GM19099 (cell line): ENCODE measurements around the gene SLIRP.
A peak's percentile ranks its signal among the peaks of the same experiment; 100 is the strongest.

Experiments used
- POLR2A ChIP-seq: IDR thresholded peaks from 3 replicates; pipeline ENCODE4 v1.6.1; 2011; ENCODE audit warnings: low read depth; ENCODE audit not compliant: insufficient read length; ENCODE audit errors: extremely low read depth

SLIRP gene

DNA sequence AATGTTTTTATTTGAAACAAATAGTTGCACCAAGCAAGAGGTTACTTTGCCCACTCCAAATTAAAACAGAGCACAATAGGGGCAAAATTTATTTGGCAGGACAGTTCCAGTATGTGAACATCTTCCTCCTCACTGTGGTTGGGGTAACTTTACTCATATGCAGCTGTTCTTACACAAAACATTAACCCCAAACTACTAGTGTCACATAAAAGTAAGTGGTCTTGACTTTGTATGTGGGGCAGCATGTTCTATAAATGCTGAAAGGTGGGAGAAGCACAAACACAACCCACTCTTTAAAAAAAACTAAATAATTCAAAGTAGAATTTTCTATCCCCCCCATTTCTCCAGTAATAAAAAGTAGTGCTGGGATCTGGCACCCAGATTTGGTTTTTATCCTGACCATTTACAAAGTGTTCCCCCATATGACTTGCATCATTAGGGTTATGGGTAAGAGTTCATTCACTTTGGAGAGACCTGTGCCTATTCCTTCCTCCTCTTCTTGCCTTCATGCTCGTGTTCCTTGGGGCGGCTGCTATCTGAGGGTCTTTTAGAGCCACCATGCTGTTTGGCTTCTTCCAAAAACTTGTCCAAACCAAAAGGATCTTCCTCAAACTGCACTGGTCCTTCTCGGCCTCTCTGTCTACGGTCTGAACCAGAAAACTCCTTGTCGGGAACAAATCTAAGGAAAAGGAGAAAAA, 9.9 kb downstream of the SLIRP start:
- TF ChIP-seq POLR2A, result no peak

DNA sequence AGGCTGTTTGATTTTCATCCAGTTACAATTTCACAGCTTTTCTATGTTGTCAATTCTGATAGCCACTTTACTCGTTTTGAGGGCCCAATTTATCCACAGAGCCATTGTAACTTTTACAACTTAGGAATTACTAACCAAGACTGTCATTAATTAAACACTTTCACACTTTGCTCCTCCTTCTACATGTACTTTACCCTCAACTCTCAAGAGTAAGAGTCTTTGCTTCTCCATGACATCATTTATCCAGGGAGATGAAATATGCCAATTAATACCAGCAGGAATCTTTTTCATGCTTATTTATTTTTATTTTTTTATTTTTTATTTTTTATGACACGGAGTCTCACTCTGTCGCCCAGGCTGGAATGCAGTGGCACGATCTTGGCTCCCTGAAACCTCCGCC, 13.5 kb downstream of the SLIRP start:
- TF ChIP-seq POLR2A, result no peak

DNA sequence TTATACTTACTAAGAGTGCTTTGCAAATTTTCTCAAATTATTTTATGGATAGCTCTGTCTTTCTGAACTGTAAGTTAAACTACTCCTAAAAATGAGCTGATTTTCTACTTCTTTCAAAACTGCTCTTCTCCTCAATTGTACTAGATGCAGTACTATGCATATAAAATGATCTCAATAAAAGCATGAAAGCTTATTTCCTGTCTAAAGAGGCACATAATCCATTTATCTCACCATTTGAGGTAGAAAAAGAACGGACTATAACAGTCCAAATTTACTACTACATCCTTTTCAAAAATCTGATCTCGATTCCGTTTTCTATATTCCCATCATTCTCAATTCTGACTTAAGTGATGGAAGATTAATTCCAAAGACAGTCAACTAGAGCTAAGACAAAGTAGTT, 14.4 kb downstream of the SLIRP start:
- no peak for TF ChIP-seq POLR2A

DNA sequence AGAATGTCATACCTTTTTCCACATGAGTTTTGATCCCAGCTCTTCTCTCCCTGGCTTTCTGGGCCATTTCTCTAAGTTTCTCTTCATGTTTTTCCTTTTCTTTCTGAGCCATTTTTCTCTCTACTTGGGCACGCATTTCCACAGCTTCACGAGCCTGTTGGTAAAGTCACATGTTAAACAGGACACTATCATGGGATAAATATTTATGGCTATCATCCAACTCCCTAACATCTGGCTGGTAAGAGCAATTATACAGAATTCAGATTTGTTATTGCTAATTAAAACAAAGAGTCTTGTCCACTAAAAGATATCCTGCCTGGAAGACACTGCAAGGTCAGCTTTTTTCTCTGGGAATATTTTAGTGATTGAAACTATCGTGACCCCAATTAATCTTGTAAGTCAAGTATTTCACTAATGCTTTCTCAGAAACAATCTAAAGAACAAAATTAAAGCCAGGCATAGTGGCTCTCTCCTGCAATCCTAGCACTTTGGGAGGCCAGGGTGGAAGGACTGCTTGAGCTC, 23.1 kb downstream of the SLIRP start:
- TF ChIP-seq POLR2A, result no peak

DNA sequence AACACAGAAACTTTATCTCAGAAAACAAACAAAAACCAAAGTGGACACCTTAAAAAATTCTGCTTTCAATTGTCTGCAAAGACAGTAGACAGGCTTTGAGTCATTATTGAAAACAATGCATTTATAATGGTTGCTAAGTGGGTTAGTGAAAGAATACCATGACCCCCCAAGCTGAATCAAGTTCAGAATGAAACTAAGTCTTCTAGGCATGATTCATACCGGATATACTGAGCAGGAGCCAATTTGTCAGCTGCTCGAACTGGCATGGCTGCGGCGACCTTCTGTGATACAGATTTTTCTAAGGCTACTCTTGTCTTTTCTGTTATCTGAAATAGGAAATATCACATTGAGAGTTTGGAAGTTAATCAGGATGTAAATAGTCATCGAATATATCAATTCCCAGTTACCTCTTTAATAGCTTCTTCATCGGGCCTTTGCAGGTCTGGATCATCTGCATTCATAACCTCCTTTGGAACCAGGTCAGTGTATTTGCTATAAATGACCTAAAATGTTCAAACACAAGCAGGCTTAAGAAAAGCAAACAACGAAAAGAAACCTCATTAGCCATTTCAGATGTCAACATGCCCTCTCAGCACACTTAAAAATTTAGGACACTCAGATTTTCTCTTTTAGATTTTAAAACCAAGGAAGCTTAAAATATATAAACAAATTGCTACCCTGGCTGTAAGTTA, 30.8 kb downstream of the SLIRP start:
- no peak for TF ChIP-seq POLR2A

DNA sequence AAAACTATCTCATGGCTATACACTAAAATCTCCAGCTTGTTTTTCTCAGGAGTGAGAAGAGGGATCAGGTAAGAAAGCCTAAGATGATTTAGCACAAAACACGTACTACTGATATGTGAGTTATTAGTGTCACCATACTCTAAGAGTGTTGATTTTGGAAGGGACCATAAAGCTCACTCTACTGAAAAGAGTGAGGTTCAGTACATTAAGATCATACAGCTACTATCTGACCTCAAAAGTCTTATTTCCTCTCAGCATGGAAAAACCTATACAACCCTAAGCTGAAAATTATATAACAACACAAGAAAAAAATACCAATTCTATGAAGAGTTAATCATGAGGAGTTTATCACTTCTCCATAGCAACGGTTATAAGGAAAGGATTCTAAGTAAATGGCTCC, 33.5 kb downstream of the SLIRP start:
- no peak for TF ChIP-seq POLR2A

DNA sequence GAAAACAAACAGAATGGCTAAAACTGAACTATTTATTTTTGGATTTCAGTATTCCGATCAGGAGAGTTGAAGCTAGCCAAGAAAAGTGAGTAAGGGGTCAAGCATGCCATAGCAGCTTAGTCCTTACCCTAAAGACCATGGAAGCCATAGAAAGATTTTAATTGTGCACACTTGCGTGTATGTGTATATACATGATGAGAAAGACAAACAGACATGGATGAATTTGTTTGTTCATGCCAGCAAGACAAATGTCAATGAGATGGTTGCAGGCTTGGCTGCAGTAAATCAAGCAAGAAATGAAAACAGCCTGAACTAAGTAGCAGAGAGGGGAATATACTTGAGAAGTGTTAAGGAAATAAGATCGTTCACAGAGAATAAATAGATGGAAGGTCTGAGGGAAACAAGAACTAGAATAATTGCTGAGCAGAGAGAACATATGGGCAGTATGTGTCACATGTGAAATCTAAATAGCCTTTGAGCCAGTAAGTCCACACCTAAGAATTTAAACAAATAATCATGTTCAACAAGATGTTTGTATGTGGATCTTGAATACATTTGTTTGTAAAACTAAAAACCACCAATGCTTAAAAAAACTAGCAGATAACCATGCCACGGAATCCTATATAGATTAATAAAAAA, 38.3 kb downstream of the SLIRP start:
- no peak for TF ChIP-seq POLR2A

DNA sequence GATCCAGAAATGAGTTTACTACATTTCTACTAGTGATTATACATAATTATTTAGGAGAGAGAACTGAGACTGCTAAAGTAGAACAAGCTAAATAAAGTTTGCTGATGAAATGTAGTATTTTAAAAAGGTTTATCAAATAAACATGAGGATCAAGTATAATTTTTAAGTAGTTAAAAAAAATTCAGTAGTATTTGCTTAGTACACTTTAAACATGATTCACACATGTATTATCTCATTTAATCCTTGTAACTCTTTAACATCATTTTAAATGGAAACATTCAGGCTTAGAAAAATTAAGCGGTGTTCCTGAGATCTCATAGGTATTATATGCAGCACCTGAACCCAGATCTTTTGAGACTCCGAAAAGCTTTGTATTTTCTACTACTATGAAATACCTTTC, 44.4 kb downstream of the SLIRP start:
- no peak for TF ChIP-seq POLR2A

DNA sequence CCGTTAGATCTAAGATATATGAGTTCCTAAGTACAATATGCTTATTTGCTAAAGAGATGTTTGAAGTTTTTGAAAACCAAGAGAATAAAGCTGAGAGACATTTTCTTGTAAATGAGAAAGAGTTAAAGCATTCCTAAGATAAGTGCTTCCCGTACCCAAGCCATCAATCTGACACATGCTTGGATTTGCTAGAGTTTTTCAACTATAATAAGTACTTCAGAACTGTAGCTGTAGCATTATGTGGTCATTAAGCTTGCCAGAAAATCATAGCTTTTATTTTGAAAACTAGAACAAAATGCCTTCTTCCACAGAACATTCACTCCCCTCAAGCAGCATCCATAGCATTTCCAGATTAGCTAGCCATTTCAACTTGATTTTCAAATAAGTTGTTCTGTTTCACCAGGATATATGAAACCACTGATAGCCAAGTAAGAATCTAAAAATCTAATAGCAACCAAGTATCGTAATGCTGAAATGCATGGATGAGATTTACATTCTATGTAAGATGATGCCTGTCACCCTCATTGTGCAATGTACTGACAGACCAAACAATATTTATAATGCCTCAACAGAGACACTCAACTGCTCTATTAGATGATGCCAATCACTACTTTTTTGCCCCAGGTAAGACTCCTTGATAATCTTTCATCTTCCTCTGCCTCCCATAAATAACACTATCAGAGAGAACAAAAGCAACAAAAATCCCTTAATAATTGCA, 45.1 kb downstream of the SLIRP start:
- TF ChIP-seq POLR2A, result no peak

DNA sequence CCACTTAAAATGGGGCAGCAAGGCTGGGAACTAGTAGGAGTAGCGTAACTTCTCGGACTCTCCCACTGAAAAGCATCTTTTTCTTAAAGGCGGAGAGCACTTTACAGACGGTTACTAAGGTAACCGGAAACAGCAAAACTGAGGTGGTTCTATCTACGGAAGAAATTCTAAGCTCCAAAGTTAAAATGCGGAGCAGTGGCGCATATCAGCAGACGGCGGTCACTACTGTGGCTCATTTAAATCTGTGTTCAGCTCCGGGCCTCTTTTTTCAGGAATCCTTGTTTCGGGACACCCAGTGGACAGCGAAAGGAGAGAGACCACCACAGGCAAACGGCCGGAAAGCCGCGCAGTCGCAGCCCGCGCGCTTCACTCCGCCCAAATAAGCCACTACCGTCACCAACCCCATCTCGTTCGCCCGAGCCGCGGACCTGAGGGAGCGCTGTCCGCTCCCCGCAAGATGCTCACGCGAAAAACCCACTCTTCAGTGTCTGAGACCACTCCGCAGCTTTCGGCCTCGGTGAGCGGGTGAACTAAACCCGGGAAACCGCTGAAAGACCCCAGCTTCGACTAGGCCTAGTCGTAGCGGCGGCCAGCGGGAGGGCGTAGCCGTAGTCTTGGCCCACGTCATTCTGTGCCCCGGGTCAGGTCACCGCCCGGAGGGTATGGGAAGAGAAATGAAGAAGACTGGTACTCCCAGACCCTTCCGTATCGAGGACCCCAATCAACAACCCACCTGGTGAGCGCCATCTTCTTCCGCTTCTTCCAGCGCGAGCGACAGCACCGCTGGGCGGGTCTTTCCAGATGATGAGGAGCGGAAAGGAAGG, 52.7 kb downstream of the SLIRP start, which contains the start of gene SNW1:
TSS of gene SNW1 (minus strand) at position 776 of the 824 bp plus-strand sequence. CDS start at position 747, 29 bp downstream.
- peak; percentile 81 for TF ChIP-seq POLR2A

DNA sequence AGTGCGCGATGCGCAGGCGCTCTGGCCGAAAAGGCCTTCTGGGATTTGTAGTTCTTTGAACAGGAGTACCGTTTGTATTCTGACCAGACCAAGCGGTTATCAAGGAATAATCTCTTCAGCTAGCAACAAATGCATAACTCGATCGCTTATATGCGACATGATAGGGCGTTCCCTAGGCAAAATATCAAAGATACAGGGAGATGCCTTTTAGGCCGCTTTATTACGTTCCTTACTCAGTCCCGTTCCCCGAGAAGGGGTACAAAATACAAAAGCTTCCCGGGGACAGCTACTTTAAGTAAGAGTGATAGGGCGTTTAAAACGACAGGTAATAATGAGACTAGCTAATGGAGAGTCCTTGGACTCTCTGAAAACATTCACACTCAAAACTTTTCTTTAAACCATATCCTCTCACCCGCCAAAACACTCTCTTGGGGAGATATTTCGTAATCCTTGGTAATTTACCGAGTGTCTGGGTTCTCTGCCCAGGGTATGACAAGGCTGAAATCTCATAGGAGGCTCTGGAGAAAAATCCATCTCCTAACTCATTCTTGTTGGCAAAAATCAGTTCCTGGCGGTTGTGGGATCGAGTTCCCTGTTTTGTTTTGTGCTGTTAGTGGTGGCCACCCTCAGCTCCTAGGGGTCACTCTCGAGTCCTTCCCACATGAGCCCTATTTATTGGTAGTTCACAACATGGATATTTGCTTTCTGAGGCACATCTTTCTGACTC, 53.5 kb downstream of the SLIRP start:
- TF ChIP-seq POLR2A, result no peak

DNA sequence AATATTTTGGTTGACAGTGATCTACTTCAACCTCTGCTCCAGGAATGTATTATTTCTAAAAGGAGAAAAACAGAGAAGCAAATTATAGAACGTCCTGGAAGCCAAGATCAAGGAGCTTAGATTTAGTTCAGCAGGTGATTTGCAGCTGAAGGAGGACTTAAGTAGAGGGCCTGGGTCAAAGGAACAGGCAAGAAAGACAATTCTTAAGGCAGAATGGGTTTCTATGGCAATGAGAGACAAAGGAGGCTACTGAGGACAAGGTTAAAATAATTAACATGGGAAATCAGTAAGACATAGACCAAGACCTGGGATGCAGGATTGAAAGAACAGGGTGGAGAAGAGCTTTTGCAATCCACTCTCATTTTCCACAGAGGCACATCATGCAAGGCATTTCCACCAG, 55.4 kb downstream of the SLIRP start:
- no peak for TF ChIP-seq POLR2A

DNA sequence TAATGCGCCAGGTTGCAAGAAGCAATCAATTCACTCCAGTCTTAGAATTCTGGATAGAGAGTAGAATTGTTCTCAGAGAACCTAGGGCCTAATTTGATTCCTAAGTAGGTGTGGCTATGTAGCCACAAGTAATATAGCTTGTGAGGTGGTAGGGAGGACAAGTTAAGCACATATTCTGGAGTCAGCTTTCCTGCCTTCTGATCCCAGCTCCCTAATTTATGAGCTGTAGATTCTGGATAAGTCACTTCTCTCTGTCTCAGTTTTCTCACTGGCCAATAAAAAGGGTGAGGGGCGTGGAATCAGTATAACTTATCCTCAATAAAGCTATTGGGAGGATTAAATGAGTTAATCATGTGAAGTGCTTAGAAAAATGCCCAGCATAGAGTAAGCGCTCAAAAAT, 56.1 kb downstream of the SLIRP start:
- TF ChIP-seq POLR2A, result no peak
